Endothelial cell of umbilical vein (primary cell): ENCODE results near the gene CHI3L2. TPM values are rescaled to one million over a fixed set of nuclear protein-coding genes. Genes with fewer than 3 reads are reported as not detected.

Experiments
- BruUV-seq: library from RNA; stranded (reverse); fragments of 400-500 nt; replicated peaks from 2 replicates; lab custom pipeline; 2021; lab: Mats Ljungman, UMichigan
- CTCF ChIA-PET: fragments of 300-600, 350-600 bp; sonication (Branson Sonifier 250); formaldehyde crosslinking; loops from one replicate; lab custom pipeline; 2021; ENCODE audit warnings: antibody characterized with exemption, inconsistent platforms; lab: Charles Lee
- POLR2A ChIA-PET: fragments of 300-600, 350-600 bp; sonication (Branson Sonifier 250); formaldehyde crosslinking; loops from one replicate; lab custom pipeline; 2021; ENCODE audit warnings: antibody characterized with exemption, inconsistent platforms; lab: Charles Lee
- DNase-seq: peaks from one replicate; pipeline ENCODE4 v3.0.0-alpha.2; 2011; ENCODE audit warnings: low read depth, low spot score
- FAIRE-seq: peaks from 2 replicates; lab custom pipeline; 2011; peaks lifted over from hg19 to GRCh38; lab: Jason Lieb, UNC
- H2AFZ ChIP-seq: 2 replicates; pipeline ENCODE4 v1.6.0; 2012; ENCODE audit warnings: low read depth, low read length, control low read depth, inconsistent platforms
- H3K27ac ChIP-seq: 2 replicates; pipeline ENCODE4 v1.5.1; 2011; ENCODE audit warnings: low read depth, mild to moderate bottlenecking, control low read depth, low read length, moderate library complexity; ENCODE audit not compliant: insufficient read depth
- H3K27me3 ChIP-seq, 2 experiments: 2 replicates each; pipeline versions ENCODE4 v1.6.0 to v1.6.1; 2011; ENCODE audit warnings: low read length in 2 of 2, mixed read lengths in 1 of 2; ENCODE audit not compliant: control insufficient read depth in 2 of 2, insufficient read depth in 2 of 2
- H3K36me3 ChIP-seq, 2 experiments: 2 replicates in 1 of 2; 3 replicates in 1 of 2; pipeline ENCODE4 v1.5.1; 2011; ENCODE audit warnings: low read length in 2 of 2, mild to moderate bottlenecking in 1 of 2, moderate library complexity in 1 of 2; ENCODE audit not compliant: control insufficient read depth in 2 of 2, insufficient read depth in 2 of 2; ENCODE audit errors: extremely low read depth in 1 of 2
- H3K4me1 ChIP-seq: 3 replicates; pipeline ENCODE4 v1.5.1; 2011; ENCODE audit warnings: mild to moderate bottlenecking, low read length; ENCODE audit not compliant: control insufficient read depth, insufficient read depth; ENCODE audit errors: extremely low read depth
- H3K4me2 ChIP-seq: 2 replicates; pipeline ENCODE4 v1.6.1; 2011; ENCODE audit warnings: low read length, control low read depth, mixed read lengths; ENCODE audit not compliant: insufficient read depth
- H3K4me3 ChIP-seq, 3 experiments: fragments of 200-600 bp in 1 of 3; sonication (generic), shearing (Covaris generic) in 1 of 3; replicated peaks in 1 of 3; 2 replicates each; pipeline ENCODE4 v1.5.1; 2011 to 2016; ENCODE audit warnings: control low read depth in 3 of 3, low read length in 3 of 3, mild to moderate bottlenecking in 2 of 3, inconsistent platforms in 1 of 3, low read depth in 1 of 3, moderate library complexity in 1 of 3; ENCODE audit not compliant: insufficient read depth in 1 of 3
- H3K79me2 ChIP-seq: 2 replicates; pipeline ENCODE4 v1.6.0; 2012; ENCODE audit warnings: low read length, inconsistent platforms; ENCODE audit not compliant: control insufficient read depth, insufficient read depth
- H3K9ac ChIP-seq: replicated peaks from 2 replicates; pipeline ENCODE3; 2011; ENCODE audit warnings: low read length, control low read depth; ENCODE audit not compliant: insufficient read depth; ENCODE audit errors: extremely low read depth
- H3K9me1 ChIP-seq: replicated peaks from 3 replicates; pipeline ENCODE4 v1.6.0; 2011; ENCODE audit warnings: mild to moderate bottlenecking, low read length; ENCODE audit not compliant: control insufficient read depth, insufficient read depth; ENCODE audit errors: extremely low read depth
- H3K9me3 ChIP-seq: replicated peaks from 2 replicates; pipeline ENCODE4 v1.5.1; 2012; ENCODE audit warnings: low read length, inconsistent platforms; ENCODE audit not compliant: control insufficient read depth, insufficient read depth
- H4K20me1 ChIP-seq: replicated peaks from 2 replicates; pipeline ENCODE3; 2011; ENCODE audit warnings: mild to moderate bottlenecking, low read length; ENCODE audit not compliant: control insufficient read depth, insufficient read depth; ENCODE audit errors: extremely low read depth
- CTCF ChIP-seq, 2 donors: IDR thresholded peaks; 1 replicate in 1 of 2; 2 replicates in 1 of 2; pipeline ENCODE4 v1.5.1; 2011; ENCODE audit warnings: low read length in 2 of 2, mild to moderate bottlenecking in 2 of 2, moderate library complexity in 2 of 2, control low read depth in 1 of 2, inconsistent platforms in 1 of 2, low read depth in 1 of 2; ENCODE audit not compliant: insufficient read depth in 1 of 2; ENCODE audit errors: extremely low read depth in 1 of 2
- EZH2 ChIP-seq: IDR thresholded peaks from 2 replicates; pipeline ENCODE4 v1.6.1; 2012; ENCODE audit warnings: borderline replicate concordance, low read depth, mild to moderate bottlenecking, moderate library complexity, low read length, inconsistent platforms; ENCODE audit not compliant: severe bottlenecking
- FOS ChIP-seq: IDR thresholded peaks from 2 replicates; pipeline ENCODE4 v1.6.1; 2011; ENCODE audit warnings: mild to moderate bottlenecking, low read length, moderate library complexity, borderline replicate concordance; ENCODE audit not compliant: insufficient read depth
- GATA2 ChIP-seq: IDR thresholded peaks from 2 replicates; pipeline ENCODE4 v1.7.0; 2011; ENCODE audit warnings: low read depth, mild to moderate bottlenecking, moderate library complexity, mixed read lengths, low read length; ENCODE audit not compliant: insufficient read length, insufficient read depth
- JUN ChIP-seq: IDR thresholded peaks from 2 replicates; pipeline ENCODE4 v1.6.1; 2011; ENCODE audit warnings: borderline replicate concordance, low read depth; ENCODE audit not compliant: insufficient read length, insufficient read depth
- MAX ChIP-seq: IDR thresholded peaks from 2 replicates; pipeline ENCODE4 v1.6.1; 2011; ENCODE audit not compliant: insufficient read depth, insufficient read length
- MYC ChIP-seq: IDR thresholded peaks from one replicate; pipeline ENCODE4 v1.6.1; 2011; ENCODE audit warnings: mild to moderate bottlenecking, low read depth, low read length
- POLR2A ChIP-seq: IDR thresholded peaks from 2 replicates; pipeline ENCODE4 v1.6.1; 2012; ENCODE audit warnings: low read depth, mild to moderate bottlenecking, control low read depth, low read length
- POLR2AphosphoS5 ChIP-seq: IDR thresholded peaks from 2 replicates; pipeline ENCODE4 v1.6.1; 2012; ENCODE audit warnings: low read depth, mild to moderate bottlenecking, control low read depth, low read length, moderate library complexity; ENCODE audit not compliant: insufficient read depth
- dilution Hi-C: fragments of 300-500 bp; cut with MboI; formaldehyde crosslinking; loops from one replicate; pipeline ENCODE4 v1.15.0; 2019; ENCODE audit warnings: low sequenced_read_pairs; ENCODE audit not compliant: extremely low pct_ligation_motif_present
- intact Hi-C: fragments of 100-400 bp; cut with micrococcal nuclease; formaldehyde crosslinking; loops from one replicate; pipeline ENCODE4 v1.10.0; 2022
- polyA plus RNA-seq, 4 experiments: library from polyadenylated mRNA; depleted of rRNA in 3 of 4; stranded (reverse) in 3 of 4; unstranded in 1 of 4; fragments of >200 nt; gene quantifications; 2 replicates each; pipeline versions ENCODE4 v1.2.1 to v1.2.3, GENCODE V29; 2011 to 2012; ENCODE audit warnings: missing spikeins in 1 of 4
- total RNA-seq: library from RNA; stranded (reverse); gene quantifications from 2 replicates; pipeline ENCODE4 v1.2.3, GENCODE V29; 2021

CHI3L2 gene
- total and polyA plus RNA-seq, 2 donors (not counting 3 experiments of a cell fraction or from before 2014, with no cell fraction given), result not detected

DNA sequence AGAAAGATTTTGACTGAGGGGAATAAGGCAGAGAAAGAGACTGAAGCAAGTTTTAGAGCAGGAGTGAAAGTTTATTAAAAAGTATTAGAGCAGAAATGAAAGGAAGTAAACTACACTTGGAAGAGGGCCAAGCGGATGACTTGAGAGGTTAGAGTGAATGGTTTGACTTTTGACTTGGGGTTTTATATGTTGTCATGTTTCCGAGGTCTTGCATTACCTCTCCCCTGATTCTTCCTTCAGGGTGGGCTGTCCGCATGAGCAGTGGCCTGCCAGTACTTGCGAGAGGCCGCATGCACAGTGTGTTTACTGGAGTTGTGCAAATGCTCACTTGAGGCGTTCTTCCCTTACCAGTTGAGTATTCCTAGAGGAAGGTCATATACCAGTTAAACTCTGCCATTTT, 14.1 kb upstream of the CHI3L2 start:
- ChIA-PET CTCF (interaction anchor here (1.9 kb wide), 1 partner anchor 10 kb away, joined by 7 read pairs; no protein-coding TSS in a partner anchor), POLR2A (no interaction called here)
- Histone ChIP-seq H3K36me3 (no peaks in the 10 kb centered on the region), H3K27ac (no peak overlapping the region), H3K4me2 (no peak overlapping the region), H3K4me3 (no peak overlapping the region), H2AFZ (no peak overlapping the region), H3K79me2 (no peaks in the 10 kb centered on the region), H3K9ac (no peak overlapping the region), H3K4me1 (no peaks in the 10 kb centered on the region), H3K9me1 (no peaks in the 10 kb centered on the region), H4K20me1 (no peaks in the 10 kb centered on the region), H3K27me3 (peaks cover 5 to 9% of the 10 kb centered on the region in 2 experiments), H3K9me3 (no peaks in the 10 kb centered on the region)
- TF ChIP-seq CTCF (IDR thresholded peaks at IDR 0.05; ENCODE audit: extremely low read depth in 1 of 2, insufficient read depth in 1 of 2, low read depth in 1 of 2, low read length in 2 of 2) (no peak), FOS (no peak), POLR2A (no peak), POLR2AphosphoS5 (no peak), EZH2 (no peak), MYC (no peak), MAX (no peak), GATA2 (no peak), JUN (no peak)
- BruUV-seq, result no TSS peak
- intact Hi-C loops, result no loop called here
- DNase-seq (no peak), FAIRE-seq (no peak)
- dilution Hi-C loops, result no loop called here
